NCI-H1105 treated with DMSO at 0.1 percent for 48 hours (cell line): ENCODE results near the gene GMDS.

Experiments used
- DNase-seq: peaks from one replicate; lab custom pipeline; 2025; lab: John Stamatoyannopoulos, UW

The GMDS gene

GRCh38 chr6:1624058-1624850 is 621.2 kb downstream of the GMDS start:
- DNase-seq, result no peak

GRCh38 chr6:1623769-1624057 is 621.7 kb downstream of the GMDS start:
- DNase-seq, result no peak

GRCh38 chr6:1622851-1623768 is 622.3 kb downstream of the GMDS start:
- DNase-seq, result no peak

- no peak for DNase-seq
These were observed 623.1 kb downstream of the GMDS start for GRCh38 chr6:1622220-1622850.

- DNase-seq, result no peak
These were observed 624.2 kb downstream of the GMDS start for GRCh38 chr6:1621070-1621701.

GRCh38 chr6:1620504-1621069 is 624.8 kb downstream of the GMDS start:
- DNase-seq, result no peak

- DNase-seq, result no peak
These were observed 625.5 kb downstream of the GMDS start for GRCh38 chr6:1619673-1620503.

- no peak for DNase-seq
These were observed 626.2 kb downstream of the GMDS start for GRCh38 chr6:1619098-1619672.

- DNase-seq, result no peak
These were observed 626.9 kb downstream of the GMDS start for GRCh38 chr6:1618311-1619097.

GRCh38 chr6:1617466-1618310 is 627.7 kb downstream of the GMDS start:
- no peak for DNase-seq

- DNase-seq, result no peak
These were observed 628.5 kb downstream of the GMDS start for GRCh38 chr6:1616701-1617463.

- DNase-seq, result no peak
These were observed 629.5 kb downstream of the GMDS start for GRCh38 chr6:1615853-1616420.

GRCh38 chr6:1615151-1615852 is 630.1 kb downstream of the GMDS start:
- DNase-seq, result no peak

GRCh38 chr6:1614448-1615150 is 630.8 kb downstream of the GMDS start:
- no peak for DNase-seq

- no peak for DNase-seq
These were observed 631.5 kb downstream of the GMDS start for GRCh38 chr6:1613688-1614447.

GRCh38 chr6:1613346-1613687 is 632.1 kb downstream of the GMDS start:
- no peak for DNase-seq
